Left colon (tissue), 2 donors: Measurements from ENCODE around the gene PPID. TPM values are rescaled to one million over a fixed set of nuclear protein-coding genes. Genes with fewer than 3 reads are reported as not detected.
"Not testable (repeated sequence)": the region's sequence is repeated elsewhere in the genome, so short reads cannot be mapped to it uniquely, and the experiment has no call there.

ENCODE experiments used
- ATAC-seq: fragments of 200-7000 bp; cut with Tn5 transposase; one replicate; pipeline ENCODE4 v1.9.1; 2020; ENCODE audit warnings: mild to moderate bottlenecking, moderate library complexity
- DNase-seq, 2 donors: peaks; one replicate each; pipeline ENCODE4 v3.0.0-alpha.2; 2020
- intact Hi-C, 2 donors: fragments of 100-400 bp; cut with DNase I in 1 of 2; cut with micrococcal nuclease in 1 of 2; formaldehyde crosslinking; loops; one replicate each; pipeline versions ENCODE4 v1.11.2 to v1.14.0; 2022; cut with DNase I, micrococcal nuclease
- total RNA-seq, 2 donors: library from RNA; stranded (reverse); fragmentation: NEBNext Ultra II Directional; extraction: Animal tissue kit (Norgen Biotek cat#: 25700); gene quantifications; one replicate each; pipeline ENCODE4 v1.2.1, GENCODE V29; 2021
- donor health status: DM: no; HTN: no; CAD: no.
- donor health status: DM: yes; HTN: yes; CAD: no.

PPID gene
- total RNA-seq, 2 donors from 2014 or later = 16.4 to 19.7 TPM

DNA sequence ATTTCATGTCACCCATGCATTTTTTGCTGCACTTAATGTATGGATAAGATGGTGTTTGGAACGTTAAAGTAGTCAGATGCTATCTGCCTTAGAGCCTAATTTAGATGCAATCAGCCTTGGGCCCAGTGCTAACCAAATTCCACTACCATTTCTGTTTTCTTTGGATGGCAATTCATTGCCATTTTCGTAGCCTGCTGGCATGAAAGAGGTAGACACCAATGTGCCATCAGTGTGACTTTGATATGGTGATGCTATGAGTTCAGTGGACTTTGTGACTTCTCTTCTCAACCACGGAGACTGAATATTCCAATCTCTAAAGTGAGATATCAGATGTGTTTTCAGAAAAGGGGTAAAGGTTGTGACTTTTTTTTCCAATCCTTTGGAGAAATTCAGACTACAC, 49.6 kb downstream of the PPID start:
- intact Hi-C loops = no loop called here

DNA sequence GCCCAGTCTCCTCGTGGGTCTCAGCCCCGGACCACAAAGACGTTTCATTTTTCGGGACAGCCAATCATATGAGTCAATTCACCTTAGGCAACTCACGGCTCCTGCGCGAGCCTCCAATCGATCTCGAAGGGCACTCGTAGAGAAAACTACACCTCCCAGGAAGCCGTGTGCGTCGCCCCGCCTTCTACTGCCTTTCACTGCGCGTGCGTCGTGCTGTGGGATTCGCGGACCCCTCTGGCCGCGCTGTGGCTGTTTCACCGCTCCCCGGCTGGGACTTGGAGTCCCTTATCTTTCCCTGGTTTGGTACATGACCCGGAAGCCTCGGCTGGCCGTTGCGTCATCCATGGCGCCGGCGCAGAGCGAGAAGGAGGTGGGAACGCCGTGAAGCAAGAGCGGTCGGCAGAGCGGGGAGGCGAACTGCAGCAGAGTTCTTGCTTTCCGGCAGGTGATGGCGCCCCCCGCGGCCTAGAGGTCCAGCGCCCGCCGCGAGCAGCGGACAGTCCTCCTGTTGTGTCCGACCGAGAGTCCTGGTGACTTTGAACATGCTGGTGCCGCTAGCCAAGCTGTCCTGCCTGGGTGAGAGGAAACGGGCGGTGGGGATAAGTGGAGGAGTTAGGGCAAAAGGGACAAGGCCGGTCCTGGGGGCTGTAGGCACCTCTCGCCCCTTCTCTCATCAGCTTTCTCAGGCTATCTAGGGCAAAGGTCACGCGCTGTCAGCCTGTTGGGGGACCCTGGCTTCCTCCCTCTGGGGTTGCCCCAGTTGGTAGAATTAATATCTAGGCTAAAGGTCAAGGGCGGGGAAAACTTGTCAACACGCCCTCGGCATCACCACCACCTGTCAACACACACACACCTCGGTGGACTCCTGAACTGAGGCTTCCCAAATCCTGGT, 51.0 kb downstream of the PPID start, which contains the start of gene ETFDH:
ETFDH (plus strand) TSS at position 382 of the 892 bp plus-strand sequence; CDS start at position 543, 161 bp downstream.
- intact Hi-C loops = no loop called here
- DNase-seq (peak; percentile 98 to 99), ATAC-seq (peak; percentile 88)

More for the DNA sequence above, 49.6 kb downstream of the PPID start:
- DNase-seq = no peak
- ATAC-seq = no peak

- intact Hi-C loops = no loop called here
- DNase-seq (no peak), ATAC-seq (peak; percentile 0)
These were observed 51.6 kb downstream of the PPID start, which contains the start of gene C4orf46 for GRCh38 chr4:158671665-158671914. C4orf46 (minus strand) TSS chr4:158671887; CDS start chr4:158671801, 86 bp downstream.

GRCh38 chr4:158670975-158671664, 52.1 kb downstream of the PPID start:
- DNase-seq (peak; percentile 78), ATAC-seq (peak; percentile 38)
- intact Hi-C loops = no loop called here

DNA sequence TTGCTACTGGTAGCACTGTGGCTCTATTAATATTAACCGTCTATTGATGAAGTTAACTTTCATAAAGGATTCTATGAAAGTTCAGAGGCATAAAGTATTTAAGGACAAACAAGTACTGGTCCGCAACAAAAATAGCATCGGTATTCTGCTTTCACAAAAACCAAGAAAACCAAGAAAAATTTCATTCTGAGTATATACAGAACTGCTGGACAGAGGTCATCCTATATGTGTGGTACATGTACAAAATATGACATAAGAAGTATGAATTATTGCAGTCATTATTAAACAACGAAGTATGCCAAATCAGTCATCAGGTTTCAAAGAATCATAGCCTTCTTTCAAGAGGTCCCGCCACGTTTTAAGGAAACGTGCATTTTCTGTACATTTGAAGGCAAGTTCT, 53.9 kb downstream of the PPID start:
- ATAC-seq (no peak), DNase-seq (no peak)
- intact Hi-C loops = no loop called here

DNA sequence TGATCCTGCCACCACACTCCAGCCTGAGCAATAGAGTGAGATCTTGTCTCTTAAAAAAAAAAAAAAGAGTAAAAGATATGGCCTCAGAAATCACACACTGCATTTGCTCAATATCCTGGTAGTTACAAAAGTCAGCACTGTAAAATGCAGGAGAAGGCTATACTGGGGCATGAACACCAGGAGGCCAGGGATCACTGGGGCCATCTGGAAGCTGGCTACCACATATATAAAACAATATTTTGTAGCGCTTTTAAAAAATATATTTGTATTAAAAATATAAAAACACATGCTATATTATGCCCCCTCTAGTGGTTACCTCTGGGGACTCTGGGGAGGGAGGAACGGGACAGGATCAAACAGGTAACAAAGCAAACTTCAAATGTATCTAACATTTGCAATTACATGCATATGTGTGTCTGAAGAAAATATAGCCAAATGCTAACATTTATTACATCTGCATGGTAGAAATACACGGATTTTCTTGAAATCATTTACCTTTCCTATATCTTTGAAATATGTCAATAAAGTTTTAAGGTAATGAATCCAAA, 55.5 kb downstream of the PPID start:
- intact Hi-C loops = no loop called here
- DNase-seq (no peak), ATAC-seq (no peak)

GRCh38 chr4:158666892-158667291, 56.3 kb downstream of the PPID start:
- no peak for ATAC-seq
- intact Hi-C loops = no loop called here
- DNase-seq = no peak

DNA sequence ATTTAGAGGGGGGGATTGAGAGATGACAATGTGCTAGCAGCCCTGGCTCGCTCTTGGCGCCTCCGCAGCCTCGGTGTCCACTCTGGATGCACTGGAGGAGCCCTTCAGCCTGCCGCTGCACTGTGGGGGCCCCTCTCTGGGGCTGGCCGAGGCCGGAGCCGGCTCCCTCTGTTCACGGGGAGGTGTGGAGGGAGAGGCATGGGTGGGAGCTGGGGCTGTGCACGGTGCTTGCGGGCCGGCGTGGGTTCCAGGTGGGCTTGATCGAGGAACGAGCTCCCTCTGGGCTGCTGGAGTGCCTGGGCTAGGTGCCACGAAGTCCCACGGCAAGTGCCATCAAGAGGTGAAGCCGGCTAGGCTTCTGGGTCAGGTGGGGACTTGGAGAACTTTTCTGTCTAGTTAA, 58.4 kb downstream of the PPID start:
- ATAC-seq (no peak), DNase-seq (no peak)
- intact Hi-C loops = no loop called here

GRCh38 chr4:158663707-158664625, 59.2 kb downstream of the PPID start:
- intact Hi-C loops, DNase-seq, ATAC-seq: not testable (repeated sequence)

- ATAC-seq, intact Hi-C loops, DNase-seq: not testable (repeated sequence)
These were observed 59.9 kb downstream of the PPID start for GRCh38 chr4:158663255-158663654.

Other genes starting within 250 kb of the PPID start
- under 1 TPM; 0.18 to 0.28 TPM for gene RXFP1, start 201.5 kb downstream of the PPID start, total RNA-seq
- 1 to 10 TPM; 2.4 to 2.8 TPM for gene C4orf46, start 51.5 kb downstream of the PPID start, total RNA-seq
- gene ETFDH, start 51.1 kb downstream of the PPID start, total RNA-seq = 10 to 100 TPM; 62.8 to 74.1 TPM
- gene FNIP2, start 45.6 kb upstream of the PPID start, total RNA-seq = 10 to 100 TPM; 69.0 TPM